ENCODE data around the gene PHC3. TPM values are rescaled to one million over a fixed set of nuclear protein-coding genes. Genes with fewer than 3 reads are reported as not detected.

The PHC3 gene, protein sequence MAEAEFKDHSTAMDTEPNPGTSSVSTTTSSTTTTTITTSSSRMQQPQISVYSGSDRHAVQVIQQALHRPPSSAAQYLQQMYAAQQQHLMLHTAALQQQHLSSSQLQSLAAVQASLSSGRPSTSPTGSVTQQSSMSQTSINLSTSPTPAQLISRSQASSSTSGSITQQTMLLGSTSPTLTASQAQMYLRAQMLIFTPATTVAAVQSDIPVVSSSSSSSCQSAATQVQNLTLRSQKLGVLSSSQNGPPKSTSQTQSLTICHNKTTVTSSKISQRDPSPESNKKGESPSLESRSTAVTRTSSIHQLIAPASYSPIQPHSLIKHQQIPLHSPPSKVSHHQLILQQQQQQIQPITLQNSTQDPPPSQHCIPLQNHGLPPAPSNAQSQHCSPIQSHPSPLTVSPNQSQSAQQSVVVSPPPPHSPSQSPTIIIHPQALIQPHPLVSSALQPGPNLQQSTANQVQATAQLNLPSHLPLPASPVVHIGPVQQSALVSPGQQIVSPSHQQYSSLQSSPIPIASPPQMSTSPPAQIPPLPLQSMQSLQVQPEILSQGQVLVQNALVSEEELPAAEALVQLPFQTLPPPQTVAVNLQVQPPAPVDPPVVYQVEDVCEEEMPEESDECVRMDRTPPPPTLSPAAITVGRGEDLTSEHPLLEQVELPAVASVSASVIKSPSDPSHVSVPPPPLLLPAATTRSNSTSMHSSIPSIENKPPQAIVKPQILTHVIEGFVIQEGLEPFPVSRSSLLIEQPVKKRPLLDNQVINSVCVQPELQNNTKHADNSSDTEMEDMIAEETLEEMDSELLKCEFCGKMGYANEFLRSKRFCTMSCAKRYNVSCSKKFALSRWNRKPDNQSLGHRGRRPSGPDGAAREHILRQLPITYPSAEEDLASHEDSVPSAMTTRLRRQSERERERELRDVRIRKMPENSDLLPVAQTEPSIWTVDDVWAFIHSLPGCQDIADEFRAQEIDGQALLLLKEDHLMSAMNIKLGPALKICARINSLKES
- total RNA-seq, result 10 to 100 TPM; 71.9 to 80.9 TPM

DNA sequence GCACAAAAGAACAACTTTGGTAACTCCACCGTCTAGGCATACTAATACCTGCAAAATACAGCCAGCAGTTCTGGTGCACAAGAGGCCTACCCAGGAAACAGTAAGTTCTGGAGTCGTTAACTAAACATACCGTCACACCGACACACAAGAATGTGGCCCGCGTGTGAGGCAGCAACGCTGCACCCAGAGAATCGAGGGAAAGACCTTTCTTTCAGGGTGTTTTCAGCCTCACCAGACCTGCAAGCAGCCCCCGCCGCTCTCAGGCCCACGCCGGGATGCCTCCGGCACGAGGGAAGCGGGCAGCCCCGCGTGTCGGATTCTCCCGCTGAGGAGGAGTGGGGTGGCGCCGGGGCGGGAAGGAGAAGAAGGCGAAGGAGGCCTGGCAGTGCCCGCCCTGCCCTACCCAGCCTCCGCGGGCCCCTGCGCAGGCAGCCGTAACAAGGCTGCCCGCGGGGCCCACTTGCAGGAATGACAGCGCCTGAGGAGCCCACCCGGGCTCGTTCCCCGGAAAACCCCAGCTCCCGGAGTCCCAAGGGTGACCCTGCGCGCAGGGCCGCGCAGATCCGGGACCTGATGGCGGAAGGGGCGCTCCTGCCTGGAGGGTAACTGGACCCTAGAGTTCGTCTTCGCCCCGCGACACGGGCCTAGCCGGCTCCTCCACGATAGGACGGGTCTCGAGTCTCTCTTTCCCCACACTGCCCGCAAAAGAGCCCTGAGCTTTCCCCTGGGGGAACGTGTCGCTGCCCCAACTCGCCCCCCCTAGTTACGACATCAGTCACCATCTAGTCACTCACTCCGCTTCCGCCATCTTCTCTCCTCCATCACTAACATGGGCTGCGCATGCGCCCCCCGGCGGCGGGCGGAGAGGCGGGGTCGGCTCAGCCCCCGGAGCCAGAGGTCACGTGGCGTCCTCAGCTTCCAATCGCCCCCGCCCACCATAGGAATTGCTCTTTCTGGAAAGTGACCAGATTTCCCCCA lies at the start of gene PHC3:
PHC3 (minus strand) TSS at position 826 of the 978 bp plus-strand sequence; CDS start at position 808, 18 bp downstream.

DNA sequence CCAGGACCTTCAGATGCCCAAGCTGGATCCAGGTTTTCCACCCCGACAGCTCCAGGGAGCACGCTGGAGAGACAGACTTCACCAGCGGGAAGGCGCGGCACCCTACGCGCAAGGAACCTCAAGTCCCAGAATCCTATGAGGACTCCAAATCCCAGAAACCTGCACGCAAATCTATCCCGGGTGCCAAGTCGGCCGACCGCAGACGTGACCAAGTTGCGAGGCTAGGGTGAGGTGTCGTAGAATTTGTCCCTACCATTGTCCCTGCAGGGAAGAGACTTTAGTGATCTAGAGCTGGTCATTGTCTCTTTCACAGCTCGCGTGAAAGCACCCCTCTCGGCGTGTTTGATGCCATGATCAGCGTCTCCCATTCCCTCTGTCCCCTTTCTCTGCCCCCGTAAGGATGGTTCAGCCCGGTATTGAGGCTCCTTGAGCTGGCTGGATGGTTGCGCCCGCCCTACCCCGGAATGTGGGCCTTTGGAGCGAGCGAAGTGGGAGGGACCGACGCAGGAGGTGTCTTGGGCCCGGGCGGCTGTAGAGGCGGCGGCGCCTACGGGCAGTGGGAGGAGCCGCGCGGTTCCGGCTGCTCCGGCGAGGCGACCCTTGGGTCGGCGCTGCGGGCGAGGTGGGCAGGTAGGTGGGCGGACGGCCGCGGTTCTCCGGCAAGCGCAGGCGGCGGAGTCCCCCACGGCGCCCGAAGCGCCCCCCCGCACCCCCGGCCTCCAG lies 40.6 kb upstream of the PHC3 start, which contains the start of gene PRKCI:
PRKCI (plus strand) TSS at position 501 of the 723 bp plus-strand sequence. CDS start 246 bp downstream, outside the sequence.

Other genes starting within 250 kb of the PHC3 start
- 10 to 100 TPM; 69.8 to 73.0 TPM for gene SEC62, start 214.9 kb downstream of the PHC3 start, total RNA-seq
- 10 to 100 TPM; 16.9 to 17.4 TPM for gene GPR160, start 143.7 kb downstream of the PHC3 start, total RNA-seq
- 10 to 100 TPM; 20.8 to 23.5 TPM for gene PRKCI, start 40.7 kb upstream of the PHC3 start, total RNA-seq
- 10 to 100 TPM; 16.3 to 18.8 TPM for gene SKIL, start 176.0 kb upstream of the PHC3 start, total RNA-seq
- gene CLDN11, start 237.1 kb upstream of the PHC3 start, total RNA-seq, result under 1 TPM in 1 of 2 experiments, not detected in 1; 0.10 TPM